Left ventricle myocardium inferior (tissue), 1 donor: Measurements from ENCODE around the gene WASHC4. TPM values are rescaled to one million over a fixed set of nuclear protein-coding genes. Genes with fewer than 3 reads are reported as not detected.
"Not testable (repeated sequence)": the region's sequence is repeated elsewhere in the genome, so short reads cannot be mapped to it uniquely, and the experiment has no call there.

Experiments
- DNase-seq: peaks from one replicate; pipeline ENCODE4 v3.0.0-alpha.2; 2020
- H3K27ac ChIP-seq: fragments of 200-600 bp; replicated peaks from 2 replicates; pipeline ENCODE4 v1.8.0; 2021
- H3K27me3 ChIP-seq: fragments of 200-600 bp; 2 replicates; pipeline ENCODE4 v1.8.0; 2021; ENCODE audit warnings: low read depth
- H3K36me3 ChIP-seq: fragments of 200-600 bp; 2 replicates; pipeline ENCODE4 v1.8.0; 2021
- H3K4me1 ChIP-seq: fragments of 200-600 bp; 2 replicates; pipeline ENCODE4 v1.8.0; 2021
- H3K4me3 ChIP-seq: fragments of 200-600 bp; 2 replicates; pipeline ENCODE4 v1.8.0; 2021; ENCODE audit warnings: mild to moderate bottlenecking, moderate library complexity
- H3K9me3 ChIP-seq: fragments of 200-600 bp; replicated peaks from 2 replicates; pipeline ENCODE4 v1.8.0; 2021
- intact Hi-C: fragments of 100-400 bp; cut with micrococcal nuclease; formaldehyde crosslinking; loops from one replicate; pipeline ENCODE4 v1.11.0; 2022
- total RNA-seq: library from RNA; stranded (reverse); fragmentation: NEBNext Ultra II Directional; extraction: Animal tissue kit (Norgen Biotek cat#: 25700); gene quantifications from one replicate; pipeline ENCODE4 v1.2.1, GENCODE V29; 2021
- TF ChIP-seq, protein P1 (sequence below): fragments of 200-600 bp; IDR thresholded peaks from 2 replicates; pipeline ENCODE4 v1.8.0; 2021; ENCODE audit warnings: antibody characterized with exemption, mild to moderate bottlenecking, borderline replicate concordance
- donor health status: DM: no; HTN: yes; CAD: no; lungs with severe emphysema.

The WASHC4 gene
- total RNA-seq, 1 donor from 2014 or later, result 23.5 TPM

DNA sequence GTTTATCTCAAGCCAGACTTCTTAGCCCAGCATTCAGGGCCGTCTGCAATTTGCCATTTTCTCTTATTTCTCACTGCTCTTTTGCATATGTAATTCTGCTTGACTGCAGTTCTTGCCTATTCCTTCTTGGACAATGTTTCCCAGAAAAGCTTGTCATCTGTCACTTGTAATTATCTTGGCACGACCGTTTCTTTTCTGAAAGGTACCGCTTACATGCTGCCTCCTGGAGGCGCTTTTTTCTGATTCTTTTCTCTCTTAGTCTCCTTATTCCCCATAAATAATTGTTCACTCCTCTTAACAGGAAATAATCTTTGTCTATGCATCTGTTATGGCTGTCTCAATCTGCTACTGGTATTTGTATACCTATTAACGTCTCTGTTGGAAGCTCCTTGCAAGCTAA, 22.0 kb upstream of the WASHC4 start:
- TF ChIP-seq, protein P1, sequence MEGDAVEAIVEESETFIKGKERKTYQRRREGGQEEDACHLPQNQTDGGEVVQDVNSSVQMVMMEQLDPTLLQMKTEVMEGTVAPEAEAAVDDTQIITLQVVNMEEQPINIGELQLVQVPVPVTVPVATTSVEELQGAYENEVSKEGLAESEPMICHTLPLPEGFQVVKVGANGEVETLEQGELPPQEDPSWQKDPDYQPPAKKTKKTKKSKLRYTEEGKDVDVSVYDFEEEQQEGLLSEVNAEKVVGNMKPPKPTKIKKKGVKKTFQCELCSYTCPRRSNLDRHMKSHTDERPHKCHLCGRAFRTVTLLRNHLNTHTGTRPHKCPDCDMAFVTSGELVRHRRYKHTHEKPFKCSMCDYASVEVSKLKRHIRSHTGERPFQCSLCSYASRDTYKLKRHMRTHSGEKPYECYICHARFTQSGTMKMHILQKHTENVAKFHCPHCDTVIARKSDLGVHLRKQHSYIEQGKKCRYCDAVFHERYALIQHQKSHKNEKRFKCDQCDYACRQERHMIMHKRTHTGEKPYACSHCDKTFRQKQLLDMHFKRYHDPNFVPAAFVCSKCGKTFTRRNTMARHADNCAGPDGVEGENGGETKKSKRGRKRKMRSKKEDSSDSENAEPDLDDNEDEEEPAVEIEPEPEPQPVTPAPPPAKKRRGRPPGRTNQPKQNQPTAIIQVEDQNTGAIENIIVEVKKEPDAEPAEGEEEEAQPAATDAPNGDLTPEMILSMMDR, result no peak
- Histone ChIP-seq H3K4me1 (peaks cover 20% of the 10 kb centered on the region), H3K27me3 (peaks cover 8% of the 10 kb centered on the region), H3K9me3 (peaks cover 4% of the 10 kb centered on the region), H3K4me3 (no peak overlapping the region), H3K36me3 (no peaks in the 10 kb centered on the region), H3K27ac (no peak overlapping the region)
- intact Hi-C loops, result no loop called here
- no peak for DNase-seq

DNA sequence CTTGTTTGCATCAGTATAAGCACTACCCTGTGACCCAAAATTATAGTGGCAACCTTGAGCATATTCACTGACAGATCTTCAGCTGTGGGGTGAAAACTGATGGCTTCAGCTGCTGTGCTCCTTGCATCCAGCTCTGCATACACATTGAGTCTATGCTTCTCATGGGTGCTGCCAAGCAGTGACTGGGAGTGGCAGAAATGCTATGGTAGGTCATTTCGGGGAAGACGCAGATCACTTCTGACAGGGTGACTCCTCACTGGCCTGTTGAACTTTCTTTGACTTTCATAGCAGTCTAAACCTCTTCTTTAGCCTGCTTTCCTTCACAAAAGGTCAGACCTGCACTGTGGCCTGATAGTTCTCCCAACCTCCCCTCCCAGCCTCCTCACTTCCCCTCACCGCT, 17.7 kb upstream of the WASHC4 start:
- Histone ChIP-seq H3K9me3 (peaks cover 12% of the 10 kb centered on the region), H3K4me1 (peaks cover under 1% of the 10 kb centered on the region), H3K27ac (no peak overlapping the region), H3K4me3 (no peak overlapping the region), H3K36me3 (no peaks in the 10 kb centered on the region), H3K27me3 (peaks cover 12% of the 10 kb centered on the region)
- TF ChIP-seq, protein P1, result no peak
- DNase-seq, result no peak
- intact Hi-C loops, result no loop called here

DNA sequence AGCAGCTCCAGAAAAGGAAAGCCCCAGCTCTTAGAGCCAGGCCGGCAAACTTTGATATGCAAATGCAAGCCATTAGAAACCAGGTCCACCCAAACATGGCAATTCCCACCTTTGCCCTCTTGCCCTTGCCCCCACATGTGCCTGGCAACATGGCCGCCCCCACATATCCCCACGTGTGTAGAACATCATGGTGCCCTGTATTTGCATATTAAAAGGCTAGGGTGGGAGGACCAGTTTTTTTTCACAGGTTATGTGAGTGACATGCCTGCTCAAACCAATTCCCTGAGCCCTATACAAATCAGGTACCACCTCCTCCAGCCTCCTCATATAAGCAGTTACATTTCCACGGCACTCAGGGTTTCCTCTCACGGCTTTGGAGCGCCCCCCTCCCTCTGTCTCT, 17.2 kb upstream of the WASHC4 start:
- peaks cover 18% of the 10 kb centered on the region for H3K9me3 ChIP-seq
- TF ChIP-seq, protein P1, result no peak
- H3K36me3 ChIP-seq, result no peaks in the 10 kb centered on the region
- H3K27me3 ChIP-seq, result peaks cover 12% of the 10 kb centered on the region
- no peak overlapping the region for H3K27ac ChIP-seq
- H3K4me1 ChIP-seq, result no peaks in the 10 kb centered on the region
- no peak overlapping the region for H3K4me3 ChIP-seq
- DNase-seq, result no peak
- intact Hi-C loops, result no loop called here

DNA sequence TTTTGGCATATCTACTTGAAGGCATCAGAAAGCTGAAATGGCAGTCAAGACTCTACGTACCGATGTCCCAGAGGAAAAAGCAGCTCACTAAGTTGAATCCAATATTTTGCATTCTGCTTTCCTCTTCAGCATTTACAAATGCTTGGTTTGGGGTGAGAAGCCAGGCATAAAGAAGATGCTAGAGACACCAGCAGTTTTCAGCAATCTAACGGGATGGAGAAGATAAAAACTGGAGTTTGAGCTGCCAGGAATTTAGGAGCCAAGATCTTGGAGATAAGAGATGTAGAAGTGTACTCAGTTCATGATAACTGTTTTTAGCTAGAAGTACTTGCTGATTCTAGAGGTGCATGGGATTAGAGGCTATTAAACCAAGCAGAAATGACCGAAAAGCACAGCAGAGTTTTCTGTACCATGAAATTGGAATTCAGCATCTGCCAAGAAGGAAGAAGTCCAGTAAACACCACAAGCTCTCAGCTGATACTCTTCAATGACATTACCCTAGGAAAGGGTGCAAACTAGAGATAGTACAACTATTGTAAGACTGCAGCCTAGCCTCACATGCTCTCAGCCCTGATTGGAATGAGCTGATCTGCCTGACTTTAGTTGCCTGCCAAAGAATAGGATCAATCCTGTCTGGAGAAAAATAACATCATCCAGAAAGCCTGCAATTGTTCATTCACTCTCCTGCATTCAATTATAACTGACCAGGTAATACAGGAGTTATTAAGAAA, 15.9 kb upstream of the WASHC4 start:
- TF ChIP-seq, protein P1, result no peak
- intact Hi-C loops, result no loop called here
- peaks cover 26% of the 10 kb centered on the region for H3K9me3 ChIP-seq

DNA sequence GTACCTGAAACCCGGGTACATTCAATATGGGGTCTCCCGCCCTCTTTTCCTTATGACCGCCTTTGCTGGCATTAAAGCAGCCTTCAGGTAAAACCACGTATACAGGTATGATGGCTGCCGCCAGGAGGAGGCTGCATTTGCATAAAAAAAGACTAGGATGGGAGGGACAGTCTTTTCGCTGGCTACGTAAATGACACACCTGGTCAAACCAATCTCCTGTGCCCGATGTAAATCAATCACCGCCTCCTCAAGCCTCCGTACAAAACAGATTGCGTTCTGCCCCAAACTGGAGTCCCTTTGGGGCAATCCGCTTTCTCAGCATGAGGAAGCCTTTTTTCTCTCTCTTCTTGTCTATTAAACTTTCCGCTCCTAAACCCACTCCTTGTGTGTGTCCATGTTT, 15.2 kb upstream of the WASHC4 start:
- H3K36me3 ChIP-seq, result no peaks in the 10 kb centered on the region
- H3K4me1 ChIP-seq, result no peaks in the 10 kb centered on the region
- peaks cover 12% of the 10 kb centered on the region for H3K27me3 ChIP-seq
- H3K4me3 ChIP-seq, result no peak overlapping the region
- H3K27ac ChIP-seq, result no peak overlapping the region
- no peak for DNase-seq
- TF ChIP-seq, protein P1, result no peak
- intact Hi-C loops, result no loop called here
- peaks cover 28% of the 10 kb centered on the region for H3K9me3 ChIP-seq

More for the DNA sequence above, 15.9 kb upstream of the WASHC4 start:
- Histone ChIP-seq H3K36me3 (no peaks in the 10 kb centered on the region), H3K27me3 (peaks cover 12% of the 10 kb centered on the region), H3K4me1 (no peaks in the 10 kb centered on the region), H3K4me3 (no peak overlapping the region), H3K27ac (no peak overlapping the region)
- no peak for DNase-seq

DNA sequence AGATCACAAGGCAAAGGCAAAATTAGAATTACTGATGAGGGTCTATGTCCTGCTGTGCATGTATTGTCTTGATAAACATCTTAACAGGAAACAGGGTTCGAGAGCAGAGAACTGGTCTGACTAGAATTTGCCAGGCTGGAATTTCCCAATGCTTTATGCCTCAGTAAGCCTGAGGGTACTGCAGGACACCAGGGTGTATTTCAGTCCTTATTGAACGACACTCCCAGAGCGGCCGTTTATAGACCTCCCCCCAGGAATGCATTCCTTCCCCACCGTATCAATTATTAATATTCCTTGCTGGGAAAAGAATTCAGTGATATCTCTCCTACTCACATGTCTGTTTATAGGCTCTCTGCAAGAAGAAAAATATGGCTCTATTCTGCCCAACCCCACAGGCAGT, 12.2 kb upstream of the WASHC4 start:
- Histone ChIP-seq H3K9me3 (peaks cover 28% of the 10 kb centered on the region), H3K27me3 (peaks cover 12% of the 10 kb centered on the region)
- H3K27ac ChIP-seq, DNase-seq, H3K4me1 ChIP-seq, H3K36me3 ChIP-seq, intact Hi-C loops, H3K4me3 ChIP-seq: not testable (repeated sequence)
